ENCODE data around the gene RGCC. TPM values are rescaled to one million over a fixed set of nuclear protein-coding genes. Genes with fewer than 3 reads are reported as not detected.

Gene RGCC
- total RNA-seq, 3 donors from 2014 or later = 91.8 to 112 (median 95.7) TPM

- H3K4me1 ChIP-seq = no peaks in the 10 kb centered on the region
Measured at GRCh38 chr13:41461527-41462139, 4.3 kb downstream of the RGCC start.

DNA sequence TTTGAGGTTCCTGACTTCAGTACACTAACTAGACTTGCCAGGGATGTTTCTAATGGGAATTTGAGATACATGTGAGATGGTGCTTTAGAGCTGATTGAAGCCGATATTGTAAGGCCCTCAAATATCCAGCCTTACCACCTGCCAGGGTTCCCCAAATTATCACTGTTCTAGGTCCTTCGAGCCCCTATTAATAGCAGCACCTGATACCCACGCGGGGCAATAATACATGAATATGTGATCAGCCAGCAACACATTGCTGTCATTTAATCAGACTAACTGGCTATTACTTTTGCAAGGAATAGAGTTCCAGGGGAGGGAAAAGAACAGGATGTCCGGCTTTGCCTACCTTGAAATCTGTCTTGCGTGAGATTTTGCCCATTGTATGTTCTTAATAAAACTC, 5.1 kb downstream of the RGCC start:
- Histone ChIP-seq H3K27ac (no peak overlapping the region), H3K9me3 (no peaks in the 10 kb centered on the region), H3K36me3 (no peaks in the 10 kb centered on the region), H3K4me3 (no peak overlapping the region), H3K4me1 (no peaks in the 10 kb centered on the region), H3K27me3 (no peaks in the 10 kb centered on the region)
- no peak for TF ChIP-seq POLR2AphosphoS5 (IDR thresholded peaks at IDR 0.05)
- no peak for TF ChIP-seq POLR2A (IDR thresholded peaks at IDR 0.05)
- no peak for TF ChIP-seq CTCF (IDR thresholded peaks at IDR 0.05)
- intact Hi-C loops (cut with DNase I; ENCODE audit: low total_unique reads) = no loop called here
- no peak for DNase-seq (ENCODE audit: low spot score in 2 of 2)

More at GRCh38 chr13:41461527-41462139, 4.3 kb downstream of the RGCC start:
- no peaks in the 10 kb centered on the region for H3K27me3 ChIP-seq
- no peak overlapping the region for H3K4me3 ChIP-seq
- no peak overlapping the region for H3K27ac ChIP-seq
- H3K9me3 ChIP-seq = no peaks in the 10 kb centered on the region
- no peak for DNase-seq (ENCODE audit: low spot score in 2 of 2)
- no peak for TF ChIP-seq POLR2A (IDR thresholded peaks at IDR 0.05)
- TF ChIP-seq CTCF (IDR thresholded peaks at IDR 0.05) = no peak
- no peak for TF ChIP-seq POLR2AphosphoS5 (IDR thresholded peaks at IDR 0.05)
- intact Hi-C loops (cut with DNase I; ENCODE audit: low total_unique reads) = no loop called here
- H3K36me3 ChIP-seq = no peaks in the 10 kb centered on the region

DNA sequence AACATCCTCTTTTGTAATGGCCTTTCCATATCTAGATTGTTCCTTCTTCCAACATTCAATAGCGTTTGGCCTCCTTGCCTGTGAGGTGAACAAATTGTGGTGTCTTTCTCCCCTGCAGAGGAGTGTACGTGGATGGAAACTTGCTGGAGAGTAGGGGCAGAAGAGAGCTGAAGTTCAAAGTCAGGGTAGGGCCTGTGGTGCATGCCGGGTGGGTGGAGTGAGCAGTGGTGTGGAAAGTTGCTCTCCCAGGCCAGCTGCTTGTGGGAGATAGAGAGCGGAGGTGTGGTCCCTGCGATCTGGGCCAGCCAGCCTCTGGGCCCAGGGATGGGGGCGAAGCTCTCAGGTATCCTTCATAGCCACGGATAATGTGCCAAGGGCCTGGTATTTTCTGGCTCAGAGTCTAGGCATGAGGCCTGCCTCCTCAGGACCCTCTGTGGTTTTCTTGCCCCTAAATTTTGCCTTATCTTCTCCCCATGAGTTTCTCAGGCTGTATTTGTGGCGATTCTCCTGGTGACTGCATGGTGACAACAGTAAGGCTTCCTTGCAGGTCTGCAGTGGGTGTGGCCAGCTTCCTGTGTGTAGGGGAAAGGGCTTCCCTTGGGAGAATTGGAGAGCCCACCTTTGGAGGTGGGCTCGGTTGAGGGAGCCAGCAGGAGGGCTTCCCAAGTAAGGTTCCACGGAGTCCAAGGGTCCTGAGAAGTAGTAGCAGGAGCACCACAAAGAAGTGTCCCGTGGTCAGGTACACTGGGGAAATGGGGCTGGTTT, 6.7 kb downstream of the RGCC start:
- Histone ChIP-seq H3K27me3 (no peaks in the 10 kb centered on the region), H3K9me3 (no peaks in the 10 kb centered on the region), H3K36me3 (no peaks in the 10 kb centered on the region), H3K27ac (peak overlapping the region; percentile 54 to 67), H3K4me3 (no peak overlapping the region), H3K4me1 (no peaks in the 10 kb centered on the region)
- no peak for TF ChIP-seq POLR2A (IDR thresholded peaks at IDR 0.05)
- no peak for TF ChIP-seq CTCF (IDR thresholded peaks at IDR 0.05)
- TF ChIP-seq POLR2AphosphoS5 (IDR thresholded peaks at IDR 0.05) = no peak
- intact Hi-C loops (cut with DNase I; ENCODE audit: low total_unique reads) = no loop called here
- no peak for DNase-seq (ENCODE audit: low spot score in 2 of 2)

GRCh38 chr13:41465241-41465847, 8.0 kb downstream of the RGCC start:
- no peaks in the 10 kb centered on the region for H3K27me3 ChIP-seq
- peak in 1 of 2 donors; percentile 50 for DNase-seq (ENCODE audit: low spot score in 2 of 2)
- H3K4me1 ChIP-seq = no peaks in the 10 kb centered on the region

More at GRCh38 chr13:41465241-41465847, 8.0 kb downstream of the RGCC start:
- Histone ChIP-seq H3K4me3 (no peak overlapping the region), H3K27ac (peak overlapping the region; percentile 54 to 67), H3K9me3 (no peaks in the 10 kb centered on the region), H3K36me3 (no peaks in the 10 kb centered on the region)
- intact Hi-C loops (cut with DNase I; ENCODE audit: low total_unique reads) = no loop called here
- TF ChIP-seq CTCF (IDR thresholded peaks at IDR 0.05) (no peak), POLR2A (IDR thresholded peaks at IDR 0.05) (no peak), POLR2AphosphoS5 (IDR thresholded peaks at IDR 0.05) (no peak)

Data from breast epithelium (tissue), 4 donors.